Astrocyte of the cerebellum (primary cell): ENCODE results near the gene RAC3.

Experiments
- DNase-seq: peaks from one replicate; pipeline ENCODE4 v3.0.0-alpha.2; 2011; ENCODE audit warnings: low read depth
- H3K4me3 ChIP-seq: 2 replicates; pipeline ENCODE4 v1.5.1; 2011; ENCODE audit warnings: mild to moderate bottlenecking, low read depth, low read length, moderate library complexity
- CTCF ChIP-seq: IDR thresholded peaks from 2 replicates; pipeline ENCODE4 v1.5.1; 2012; ENCODE audit warnings: low read length, low read depth, moderate library complexity, mild to moderate bottlenecking; ENCODE audit errors: missing control alignments
- in situ Hi-C: cut with HindIII; loops from 2 replicates; pipeline ENCODE4 v1.10.0; 2017; ENCODE audit warnings: low sequenced_read_pairs

Gene RAC3

GRCh38 chr17:82055023-82055964, 23.8 kb downstream of the RAC3 start:
- TF ChIP-seq CTCF = no peak
- H3K4me3 ChIP-seq = no peak overlapping the region
- DNase-seq = no peak
- in situ Hi-C loops = no loop called here

GRCh38 chr17:82055965-82056728, 24.7 kb downstream of the RAC3 start:
- DNase-seq = no peak
- H3K4me3 ChIP-seq = no peak overlapping the region
- no peak for TF ChIP-seq CTCF
- in situ Hi-C loops = no loop called here

GRCh38 chr17:82056729-82057621, 25.5 kb downstream of the RAC3 start:
- in situ Hi-C loops = no loop called here
- no peak overlapping the region for H3K4me3 ChIP-seq
- no peak for TF ChIP-seq CTCF
- DNase-seq = no peak

- in situ Hi-C loops = no loop called here
- no peak overlapping the region for H3K4me3 ChIP-seq
- TF ChIP-seq CTCF = no peak
- DNase-seq = no peak
Observed at GRCh38 chr17:82058230-82058854, 26.9 kb downstream of the RAC3 start.

GRCh38 chr17:82058855-82059249, 27.4 kb downstream of the RAC3 start:
- in situ Hi-C loops = no loop called here
- no peak for TF ChIP-seq CTCF
- no peak overlapping the region for H3K4me3 ChIP-seq
- DNase-seq = no peak
